Tibial artery (tissue), 4 donors: ENCODE results near the gene NXNL1.
"Not testable (repeated sequence)": the region's sequence is repeated elsewhere in the genome, so short reads cannot be mapped to it uniquely, and the experiment has no call there.

ENCODE experiments used
- DNase-seq, 2 donors: peaks; one replicate each; pipeline ENCODE4 v3.0.0-alpha.2; 2019
- H3K27ac ChIP-seq, 2 donors: fragments of 200-600 bp; sonication (generic) in 1 of 2; 1 replicate in 1 of 2; 2 replicates in 1 of 2; pipeline ENCODE4 v1.5.1; 2018 to 2019; ENCODE audit warnings: mild to moderate bottlenecking in 1 of 2
- H3K27me3 ChIP-seq, 2 donors: fragments of 200-600 bp; sonication (generic) in 1 of 2; one replicate each; pipeline versions ENCODE4 v1.5.1 to v1.6.0; 2016 to 2019
- H3K36me3 ChIP-seq, 3 donors: fragments of 200-600 bp; sonication (generic) in 2 of 3; one replicate each; pipeline ENCODE4 v1.5.1; 2016 to 2019; ENCODE audit warnings: mild to moderate bottlenecking in 2 of 3
- H3K4me1 ChIP-seq, 4 donors: fragments of 200-600 bp; sonication (generic) in 2 of 4; 1 replicate in 3 of 4; 2 replicates in 1 of 4; pipeline ENCODE4 v1.5.1; 2016 to 2019
- H3K4me3 ChIP-seq, 2 donors: fragments of 200-600 bp; sonication (generic) in 1 of 2; 1 replicate in 1 of 2; 2 replicates in 1 of 2; pipeline ENCODE4 v1.5.1; 2018 to 2019; ENCODE audit warnings: mild to moderate bottlenecking in 2 of 2
- H3K9me3 ChIP-seq, 3 donors: fragments of 200-600 bp; sonication (generic) in 1 of 3; one replicate each; pipeline ENCODE4 v1.5.1; 2016 to 2019
- intact Hi-C: fragments of 100-400 bp; cut with DNase I; formaldehyde crosslinking; loops from one replicate; pipeline ENCODE4 v1.15.0; 2023; ENCODE audit warnings: low total_unique reads
- TF ChIP-seq, protein P1 (sequence below), 2 experiments: fragments of 200-600 bp in 1 of 2; fragments of 450-650 bp in 1 of 2; IDR thresholded peaks; one replicate each; pipeline ENCODE4 v1.5.1; 2017 to 2019; ENCODE audit warnings: antibody characterized with exemption in 2 of 2, mild to moderate bottlenecking in 1 of 2, moderate library complexity in 1 of 2

The NXNL1 gene

DNA sequence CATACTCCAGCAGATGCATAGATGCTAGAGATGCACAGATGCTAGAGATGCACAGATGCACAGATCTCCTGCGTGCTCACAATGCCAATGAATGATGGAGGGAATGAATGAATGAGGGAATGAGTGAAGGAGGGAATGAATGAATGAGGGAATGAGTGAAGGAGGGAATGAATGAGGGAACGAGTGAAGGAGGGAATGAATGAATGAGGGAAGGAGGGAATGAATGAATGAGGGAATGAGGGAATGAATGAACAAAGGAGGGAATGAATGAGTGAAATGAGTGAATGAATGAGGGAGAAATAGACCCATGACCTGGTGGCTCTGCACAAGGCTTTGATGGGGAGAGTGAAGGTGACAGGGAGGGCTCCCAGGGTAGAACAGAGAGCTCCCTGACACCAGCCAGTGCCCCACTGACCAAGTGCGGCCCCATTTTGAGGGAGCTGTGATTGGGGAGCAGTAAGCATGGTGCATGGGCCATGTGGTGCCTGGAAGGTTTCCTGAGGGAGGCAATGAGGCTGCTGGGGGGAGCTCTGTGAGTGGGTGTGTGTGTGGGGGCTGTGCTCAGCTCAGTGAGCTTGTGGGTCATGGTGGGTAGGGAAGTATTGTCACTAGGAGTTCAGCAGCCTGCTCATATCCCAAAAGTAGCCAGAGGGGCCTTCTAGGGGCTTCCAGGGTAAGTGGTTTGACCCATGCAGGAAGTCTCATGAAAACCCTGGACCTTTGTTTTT lies 22.3 kb upstream of the NXNL1 start:
- Histone ChIP-seq H3K9me3 (no peaks in the 10 kb centered on the region), H3K27me3 (no peaks in the 10 kb centered on the region), H3K27ac (no peak overlapping the region), H3K4me3 (no peak overlapping the region), H3K36me3 (peaks cover 4 to 21% (median 18%) of the 10 kb centered on the region in 3 donors), H3K4me1 (no peaks in the 10 kb centered on the region)
- intact Hi-C loops = no loop called here
- no peak for DNase-seq
- TF ChIP-seq, protein P1, sequence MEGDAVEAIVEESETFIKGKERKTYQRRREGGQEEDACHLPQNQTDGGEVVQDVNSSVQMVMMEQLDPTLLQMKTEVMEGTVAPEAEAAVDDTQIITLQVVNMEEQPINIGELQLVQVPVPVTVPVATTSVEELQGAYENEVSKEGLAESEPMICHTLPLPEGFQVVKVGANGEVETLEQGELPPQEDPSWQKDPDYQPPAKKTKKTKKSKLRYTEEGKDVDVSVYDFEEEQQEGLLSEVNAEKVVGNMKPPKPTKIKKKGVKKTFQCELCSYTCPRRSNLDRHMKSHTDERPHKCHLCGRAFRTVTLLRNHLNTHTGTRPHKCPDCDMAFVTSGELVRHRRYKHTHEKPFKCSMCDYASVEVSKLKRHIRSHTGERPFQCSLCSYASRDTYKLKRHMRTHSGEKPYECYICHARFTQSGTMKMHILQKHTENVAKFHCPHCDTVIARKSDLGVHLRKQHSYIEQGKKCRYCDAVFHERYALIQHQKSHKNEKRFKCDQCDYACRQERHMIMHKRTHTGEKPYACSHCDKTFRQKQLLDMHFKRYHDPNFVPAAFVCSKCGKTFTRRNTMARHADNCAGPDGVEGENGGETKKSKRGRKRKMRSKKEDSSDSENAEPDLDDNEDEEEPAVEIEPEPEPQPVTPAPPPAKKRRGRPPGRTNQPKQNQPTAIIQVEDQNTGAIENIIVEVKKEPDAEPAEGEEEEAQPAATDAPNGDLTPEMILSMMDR (IDR thresholded peaks at IDR 0.05) = no peak

- H3K27ac ChIP-seq = no peak overlapping the region
- no peaks in the 10 kb centered on the region for H3K27me3 ChIP-seq
- TF ChIP-seq, protein P1 (IDR thresholded peaks at IDR 0.05) = no peak
- H3K36me3 ChIP-seq = peaks cover 4 to 11% (median 7%) of the 10 kb centered on the region in 3 donors
- intact Hi-C loops = no loop called here
- H3K4me3 ChIP-seq = no peak overlapping the region
- H3K9me3 ChIP-seq = no peaks in the 10 kb centered on the region
- H3K4me1 ChIP-seq = no peaks in the 10 kb centered on the region
- DNase-seq = no peak
Observed at GRCh38 chr19:17481986-17482385, 21.3 kb upstream of the NXNL1 start.

DNA sequence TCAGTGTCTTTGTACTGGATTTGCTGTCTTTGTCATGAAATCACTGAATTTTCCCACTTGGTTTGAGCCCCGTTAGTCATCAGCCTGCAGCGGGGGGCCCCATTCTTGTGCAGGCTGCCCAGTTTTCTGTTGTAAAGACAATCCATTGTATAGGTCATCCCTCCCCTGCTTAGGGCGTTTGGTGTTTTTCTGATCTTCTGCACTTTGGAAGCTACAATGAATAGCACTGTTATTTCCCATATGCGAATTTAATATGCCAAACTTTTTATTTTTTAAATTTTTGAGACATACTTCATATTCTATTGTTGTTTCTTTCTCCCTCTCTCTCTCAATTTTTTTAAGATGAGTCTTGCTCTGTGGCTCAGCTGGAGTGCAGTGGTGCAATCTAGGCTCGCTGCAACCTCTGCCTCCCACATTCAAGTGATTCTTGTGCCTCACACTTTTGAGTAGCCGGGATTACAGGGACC lies 18.6 kb upstream of the NXNL1 start:
- no peak overlapping the region for H3K27ac ChIP-seq
- no peaks in the 10 kb centered on the region for H3K9me3 ChIP-seq
- peaks cover 0 to 19% (median 13%) of the 10 kb centered on the region in 4 donors for H3K4me1 ChIP-seq
- no peaks in the 10 kb centered on the region for H3K27me3 ChIP-seq
- H3K4me3 ChIP-seq = no peak overlapping the region
- TF ChIP-seq, protein P1 (IDR thresholded peaks at IDR 0.05) = no peak
- intact Hi-C loops = no loop called here
- no peaks in the 10 kb centered on the region for H3K36me3 ChIP-seq
- DNase-seq = no peak

DNA sequence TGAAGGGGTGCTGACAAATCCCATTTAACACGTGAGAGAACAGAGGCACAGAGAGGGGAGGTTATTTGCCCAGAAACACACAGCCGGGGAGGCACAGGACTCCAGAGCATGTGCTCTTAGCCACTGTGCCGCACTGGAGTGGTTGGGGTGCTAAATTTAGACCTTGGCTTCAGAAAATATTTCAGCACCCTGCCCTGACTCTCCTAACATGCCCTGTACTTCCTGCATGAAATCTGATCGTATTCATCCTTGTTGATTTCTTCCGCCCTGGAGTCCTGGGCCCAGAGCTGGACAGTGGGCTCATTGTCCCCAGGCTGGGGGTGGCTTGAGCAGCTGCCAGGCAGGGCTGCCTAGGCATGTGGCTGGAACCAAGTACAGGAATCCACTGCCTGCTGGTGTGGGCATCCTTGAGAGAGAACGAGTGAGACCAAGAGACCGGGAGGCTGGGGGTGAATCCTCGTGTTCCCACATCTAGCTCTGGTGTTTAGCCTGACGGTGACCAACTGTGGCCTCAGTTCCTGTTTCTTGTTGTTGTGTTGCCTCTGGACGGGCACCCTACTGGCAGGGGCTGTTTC lies 14.9 kb upstream of the NXNL1 start:
- H3K27ac ChIP-seq = peak overlapping the region; percentile 67 to 68
- no peaks in the 10 kb centered on the region for H3K9me3 ChIP-seq
- peaks cover 0 to 34% (median 25%) of the 10 kb centered on the region in 4 donors for H3K4me1 ChIP-seq
- intact Hi-C loops = no loop called here
- peak; percentile 39 to 80 for DNase-seq
- TF ChIP-seq, protein P1 (IDR thresholded peaks at IDR 0.05) = no peak
- no peak overlapping the region for H3K4me3 ChIP-seq
- no peaks in the 10 kb centered on the region for H3K36me3 ChIP-seq
- H3K27me3 ChIP-seq = no peaks in the 10 kb centered on the region

DNA sequence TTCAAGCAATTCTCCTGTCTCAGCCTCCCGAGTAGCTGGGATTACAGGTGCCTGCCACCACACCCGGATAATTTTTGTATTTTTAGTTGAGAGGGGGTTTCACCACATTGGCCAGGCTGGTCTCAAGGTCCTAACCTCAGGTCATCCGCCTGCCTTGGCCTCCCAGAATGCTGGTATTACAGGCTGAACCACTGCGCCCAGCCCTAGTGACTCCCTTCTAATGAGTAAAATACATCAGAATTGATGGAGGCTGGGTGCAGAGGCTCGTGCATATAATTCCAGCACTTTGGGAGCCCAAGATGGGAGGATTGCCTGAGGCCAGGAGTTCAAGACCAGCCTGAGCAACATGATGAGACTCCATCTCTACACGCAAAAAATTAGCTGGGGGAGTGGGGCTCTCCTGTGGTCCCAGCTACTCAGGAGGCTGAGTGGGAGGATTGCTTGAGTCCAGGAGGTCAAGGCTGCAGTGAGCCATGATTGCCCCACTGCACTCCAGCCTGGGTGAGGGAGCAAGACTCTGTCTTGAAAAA lies 14.3 kb upstream of the NXNL1 start:
- H3K27me3 ChIP-seq, H3K36me3 ChIP-seq, intact Hi-C loops, H3K9me3 ChIP-seq, DNase-seq, H3K4me3 ChIP-seq: not testable (repeated sequence)
- peak overlapping the region; percentile 67 to 68 for H3K27ac ChIP-seq
- peaks cover 0 to 34% (median 25%) of the 10 kb centered on the region in 4 donors for H3K4me1 ChIP-seq

- Histone ChIP-seq H3K4me3 (no peak overlapping the region), H3K27ac (no peak overlapping the region), H3K4me1 (peaks cover 0 to 47% (median 35%) of the 10 kb centered on the region in 4 donors), H3K27me3 (no peaks in the 10 kb centered on the region), H3K36me3 (no peaks in the 10 kb centered on the region), H3K9me3 (no peaks in the 10 kb centered on the region)
- intact Hi-C loops = no loop called here
- no peak for DNase-seq
- TF ChIP-seq, protein P1 (IDR thresholded peaks at IDR 0.05) = no peak
Observed at GRCh38 chr19:17473041-17473440, 12.3 kb upstream of the NXNL1 start.
